Measurements from ENCODE around the gene KDM2A.

KDM2A gene

GRCh38 chr11:67261946-67262681, 143.1 kb downstream of the KDM2A start:
- TF ChIP-seq CTCF (IDR thresholded peaks at IDR 0.05; ENCODE audit: borderline replicate concordance, control extremely low read depth, extremely low read depth, insufficient read depth, missing control alignments) = no peak
- no peak for DNase-seq (ENCODE audit: low spot score)
- in situ Hi-C loops (cut with MboI; ENCODE audit: low sequenced_read_pairs, unreplicated experiment) = loop anchor here (5.0 to 10.0 kb wide), 2 partner anchors 50 to 123 kb away; no protein-coding TSS in a partner anchor

GRCh38 chr11:67262731-67263675, 143.9 kb downstream of the KDM2A start:
- DNase-seq (ENCODE audit: low spot score) = peak; percentile 85
- TF ChIP-seq CTCF (IDR thresholded peaks at IDR 0.05; ENCODE audit: borderline replicate concordance, control extremely low read depth, extremely low read depth, insufficient read depth, missing control alignments) = peak; percentile 88
- in situ Hi-C loops (cut with MboI; ENCODE audit: low sequenced_read_pairs, unreplicated experiment) = loop anchor here (5.0 to 10.0 kb wide), 2 partner anchors 49 to 122 kb away; no protein-coding TSS in a partner anchor

- in situ Hi-C loops (cut with MboI; ENCODE audit: low sequenced_read_pairs, unreplicated experiment) = loop anchor here (5.0 to 10.0 kb wide), 2 partner anchors 48 to 121 kb away; no protein-coding TSS in a partner anchor
- no peak for DNase-seq (ENCODE audit: low spot score)
- TF ChIP-seq CTCF (IDR thresholded peaks at IDR 0.05; ENCODE audit: borderline replicate concordance, control extremely low read depth, extremely low read depth, insufficient read depth, missing control alignments) = no peak
Measured at GRCh38 chr11:67264260-67264659, 145.2 kb downstream of the KDM2A start.

GRCh38 chr11:67264877-67265632, 146.0 kb downstream of the KDM2A start:
- no peak for DNase-seq (ENCODE audit: low spot score)
- no peak for TF ChIP-seq CTCF (IDR thresholded peaks at IDR 0.05; ENCODE audit: borderline replicate concordance, control extremely low read depth, extremely low read depth, insufficient read depth, missing control alignments)
- in situ Hi-C loops (cut with MboI; ENCODE audit: low sequenced_read_pairs, unreplicated experiment) = loop anchor here (5.0 to 10.0 kb wide), 2 partner anchors 47 to 120 kb away; no protein-coding TSS in a partner anchor

GRCh38 chr11:67265633-67266448, 146.8 kb downstream of the KDM2A start:
- DNase-seq (ENCODE audit: low spot score) = peak; percentile 90
- in situ Hi-C loops (cut with MboI; ENCODE audit: low sequenced_read_pairs, unreplicated experiment) = loop anchor here (10.0 kb wide), 1 partner anchor 119 kb away; no protein-coding TSS in a partner anchor
- peak; percentile 87 for TF ChIP-seq CTCF (IDR thresholded peaks at IDR 0.05; ENCODE audit: borderline replicate concordance, control extremely low read depth, extremely low read depth, insufficient read depth, missing control alignments)
